ENCODE measurements around the gene SPDYE3.
"Not testable (repeated sequence)": the region's sequence is repeated elsewhere in the genome, so short reads cannot be mapped to it uniquely, and the experiment has no call there.

Gene SPDYE3

GRCh38 chr7:100287191-100287969, 20.1 kb upstream of the SPDYE3 start:
- not testable (repeated sequence) for DNase-seq

- DNase-seq = not testable (repeated sequence)
Observed at GRCh38 chr7:100288258-100288657, 19.2 kb upstream of the SPDYE3 start.

GRCh38 chr7:100292162-100292561, 15.3 kb upstream of the SPDYE3 start:
- not testable (repeated sequence) for DNase-seq

GRCh38 chr7:100295269-100295668, 12.2 kb upstream of the SPDYE3 start:
- DNase-seq = not testable (repeated sequence)

GRCh38 chr7:100297852-100298631, 9.5 kb upstream of the SPDYE3 start:
- DNase-seq = not testable (repeated sequence)

GRCh38 chr7:100298632-100298895, 8.9 kb upstream of the SPDYE3 start:
- not testable (repeated sequence) for DNase-seq

GRCh38 chr7:100304526-100304925, 3.0 kb upstream of the SPDYE3 start:
- DNase-seq = not testable (repeated sequence)

- DNase-seq = not testable (repeated sequence)
Observed at GRCh38 chr7:100318329-100318728, 10.8 kb downstream of the SPDYE3 start.

GRCh38 chr7:100321648-100322047, 14.1 kb downstream of the SPDYE3 start:
- not testable (repeated sequence) for DNase-seq

GRCh38 chr7:100324194-100324593, 16.7 kb downstream of the SPDYE3 start:
- not testable (repeated sequence) for DNase-seq

- not testable (repeated sequence) for DNase-seq
Observed at GRCh38 chr7:100325671-100326070, 18.2 kb downstream of the SPDYE3 start.

- not testable (repeated sequence) for DNase-seq
Observed at GRCh38 chr7:100326914-100327313, 19.4 kb downstream of the SPDYE3 start.

- DNase-seq = peak in 55 of 56 donors; percentile 60 to 96 (median 88)
Observed at GRCh38 chr7:100335566-100336466, 28.3 kb downstream of the SPDYE3 start.

- DNase-seq = not testable (repeated sequence)
Observed at GRCh38 chr7:100338083-100338696, 30.7 kb downstream of the SPDYE3 start.

GRCh38 chr7:100341286-100341685, 33.8 kb downstream of the SPDYE3 start:
- DNase-seq = not testable (repeated sequence)

- DNase-seq = no peak
Observed at GRCh38 chr7:100342765-100343164, 35.3 kb downstream of the SPDYE3 start.

- DNase-seq = not testable (repeated sequence)
Observed at GRCh38 chr7:100344124-100344559, 36.6 kb downstream of the SPDYE3 start.

GRCh38 chr7:100344560-100345287, 37.2 kb downstream of the SPDYE3 start:
- DNase-seq = peak in 11 of 56 donors; percentile 3 to 49 (median 25)

GRCh38 chr7:100345288-100345672, 37.8 kb downstream of the SPDYE3 start:
- DNase-seq = peak in 51 of 56 donors; percentile 5 to 89 (median 55)

GRCh38 chr7:100346921-100347320, 39.4 kb downstream of the SPDYE3 start:
- no peak for DNase-seq

Data from amygdala (tissue), 56 donors.